ENCODE data around the gene LRRC56. TPM values are rescaled to one million over a fixed set of nuclear protein-coding genes. Genes with fewer than 3 reads are reported as not detected.
A peak's percentile ranks its signal among the peaks of the same experiment; 100 is the strongest.

Gene LRRC56
- total and polyA plus RNA-seq, 2 of the 13 experiments (the other 11 are each of a cell fraction or from before 2014, with no cell fraction given) = 0.11 to 0.29 TPM

DNA sequence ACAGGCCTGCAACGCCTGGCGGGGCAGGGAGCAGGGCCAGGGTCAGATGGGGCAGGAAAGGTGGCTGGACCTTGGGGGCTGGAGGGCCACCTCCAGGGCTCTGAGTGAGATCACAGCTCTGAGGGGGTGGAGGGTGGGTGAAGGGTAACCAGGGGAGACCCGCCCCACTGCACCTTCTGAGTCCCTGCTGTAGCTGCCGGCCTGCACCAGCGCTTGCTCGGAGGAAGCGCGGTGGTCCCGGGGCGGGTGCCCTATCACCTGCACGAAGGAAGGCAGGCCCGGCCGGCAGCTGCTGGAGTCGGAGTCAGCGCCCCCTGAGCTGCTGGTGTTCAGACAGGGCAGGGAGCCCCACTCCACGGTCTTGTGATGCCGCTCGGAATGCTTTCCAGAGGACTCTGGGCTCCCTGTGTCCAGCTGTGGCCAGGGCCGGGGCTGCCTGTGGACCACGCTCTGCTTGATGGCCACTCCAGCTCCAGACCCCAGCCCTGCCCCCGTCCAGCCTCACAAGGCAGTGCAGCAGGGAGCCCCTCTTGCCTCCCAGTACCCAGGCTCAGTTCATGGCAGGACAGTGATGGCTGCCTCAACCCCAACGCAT is 19.4 kb downstream of the LRRC56 start (continued):
- TF ChIP-seq, protein P1, sequence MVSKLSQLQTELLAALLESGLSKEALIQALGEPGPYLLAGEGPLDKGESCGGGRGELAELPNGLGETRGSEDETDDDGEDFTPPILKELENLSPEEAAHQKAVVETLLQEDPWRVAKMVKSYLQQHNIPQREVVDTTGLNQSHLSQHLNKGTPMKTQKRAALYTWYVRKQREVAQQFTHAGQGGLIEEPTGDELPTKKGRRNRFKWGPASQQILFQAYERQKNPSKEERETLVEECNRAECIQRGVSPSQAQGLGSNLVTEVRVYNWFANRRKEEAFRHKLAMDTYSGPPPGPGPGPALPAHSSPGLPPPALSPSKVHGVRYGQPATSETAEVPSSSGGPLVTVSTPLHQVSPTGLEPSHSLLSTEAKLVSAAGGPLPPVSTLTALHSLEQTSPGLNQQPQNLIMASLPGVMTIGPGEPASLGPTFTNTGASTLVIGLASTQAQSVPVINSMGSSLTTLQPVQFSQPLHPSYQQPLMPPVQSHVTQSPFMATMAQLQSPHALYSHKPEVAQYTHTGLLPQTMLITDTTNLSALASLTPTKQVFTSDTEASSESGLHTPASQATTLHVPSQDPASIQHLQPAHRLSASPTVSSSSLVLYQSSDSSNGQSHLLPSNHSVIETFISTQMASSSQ (IDR thresholded peaks at IDR 0.05; ENCODE audit: low read depth) = no peak
- TF ChIP-seq, protein P1 (CRISPR knock-in tag; IDR thresholded peaks at IDR 0.05; ENCODE audit: borderline replicate concordance) = no peak
- TF ChIP-seq ZNF205 (CRISPR knock-in tag; IDR thresholded peaks at IDR 0.05) (no peak), NFRKB (IDR thresholded peaks at IDR 0.05) (no peak), YY1 (IDR thresholded peaks at IDR 0.05; ENCODE audit: insufficient read depth, insufficient replicate concordance, low read depth, low read length) (peak; percentile 39), KDM5B (CRISPR knock-in tag; IDR thresholded peaks at IDR 0.05; ENCODE audit: borderline replicate concordance) (0 out of 2 replicates have a peak, but pooled peaks have one; percentile 21), ATF1 (CRISPR knock-in tag; IDR thresholded peaks at IDR 0.05) (no peak), ZBTB10 (CRISPR knock-in tag; IDR thresholded peaks at IDR 0.05; ENCODE audit: borderline replicate concordance) (no peak), MATR3 (CRISPR knock-in tag; IDR thresholded peaks at IDR 0.05) (no peak), KMT2B (CRISPR knock-in tag; IDR thresholded peaks at IDR 0.05) (no peak), ZSCAN29 (CRISPR knock-in tag; conservative IDR thresholded peaks at IDR 0.05) (no peak), ZNF878 (CRISPR knock-in tag; IDR thresholded peaks at IDR 0.05) (no peak), ZNF7 (CRISPR knock-in tag; IDR thresholded peaks at IDR 0.05) (no peak), ZNF746 (CRISPR knock-in tag; IDR thresholded peaks at IDR 0.05) (no peak), MAZ (IDR thresholded peaks at IDR 0.05; ENCODE audit: borderline replicate concordance, low read depth, low read length) (no peak), MAZ (CRISPR knock-in tag; IDR thresholded peaks at IDR 0.05; ENCODE audit: low read depth) (0 out of 2 replicates have a peak, but pooled peaks have one; percentile 16)
- TF ChIP-seq, protein P2, sequence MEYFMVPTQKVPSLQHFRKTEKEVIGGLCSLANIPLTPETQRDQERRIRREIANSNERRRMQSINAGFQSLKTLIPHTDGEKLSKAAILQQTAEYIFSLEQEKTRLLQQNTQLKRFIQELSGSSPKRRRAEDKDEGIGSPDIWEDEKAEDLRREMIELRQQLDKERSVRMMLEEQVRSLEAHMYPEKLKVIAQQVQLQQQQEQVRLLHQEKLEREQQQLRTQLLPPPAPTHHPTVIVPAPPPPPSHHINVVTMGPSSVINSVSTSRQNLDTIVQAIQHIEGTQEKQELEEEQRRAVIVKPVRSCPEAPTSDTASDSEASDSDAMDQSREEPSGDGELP (IDR thresholded peaks at IDR 0.05; ENCODE audit: borderline replicate concordance, low read depth) = no peak
- TF ChIP-seq, protein P3, sequence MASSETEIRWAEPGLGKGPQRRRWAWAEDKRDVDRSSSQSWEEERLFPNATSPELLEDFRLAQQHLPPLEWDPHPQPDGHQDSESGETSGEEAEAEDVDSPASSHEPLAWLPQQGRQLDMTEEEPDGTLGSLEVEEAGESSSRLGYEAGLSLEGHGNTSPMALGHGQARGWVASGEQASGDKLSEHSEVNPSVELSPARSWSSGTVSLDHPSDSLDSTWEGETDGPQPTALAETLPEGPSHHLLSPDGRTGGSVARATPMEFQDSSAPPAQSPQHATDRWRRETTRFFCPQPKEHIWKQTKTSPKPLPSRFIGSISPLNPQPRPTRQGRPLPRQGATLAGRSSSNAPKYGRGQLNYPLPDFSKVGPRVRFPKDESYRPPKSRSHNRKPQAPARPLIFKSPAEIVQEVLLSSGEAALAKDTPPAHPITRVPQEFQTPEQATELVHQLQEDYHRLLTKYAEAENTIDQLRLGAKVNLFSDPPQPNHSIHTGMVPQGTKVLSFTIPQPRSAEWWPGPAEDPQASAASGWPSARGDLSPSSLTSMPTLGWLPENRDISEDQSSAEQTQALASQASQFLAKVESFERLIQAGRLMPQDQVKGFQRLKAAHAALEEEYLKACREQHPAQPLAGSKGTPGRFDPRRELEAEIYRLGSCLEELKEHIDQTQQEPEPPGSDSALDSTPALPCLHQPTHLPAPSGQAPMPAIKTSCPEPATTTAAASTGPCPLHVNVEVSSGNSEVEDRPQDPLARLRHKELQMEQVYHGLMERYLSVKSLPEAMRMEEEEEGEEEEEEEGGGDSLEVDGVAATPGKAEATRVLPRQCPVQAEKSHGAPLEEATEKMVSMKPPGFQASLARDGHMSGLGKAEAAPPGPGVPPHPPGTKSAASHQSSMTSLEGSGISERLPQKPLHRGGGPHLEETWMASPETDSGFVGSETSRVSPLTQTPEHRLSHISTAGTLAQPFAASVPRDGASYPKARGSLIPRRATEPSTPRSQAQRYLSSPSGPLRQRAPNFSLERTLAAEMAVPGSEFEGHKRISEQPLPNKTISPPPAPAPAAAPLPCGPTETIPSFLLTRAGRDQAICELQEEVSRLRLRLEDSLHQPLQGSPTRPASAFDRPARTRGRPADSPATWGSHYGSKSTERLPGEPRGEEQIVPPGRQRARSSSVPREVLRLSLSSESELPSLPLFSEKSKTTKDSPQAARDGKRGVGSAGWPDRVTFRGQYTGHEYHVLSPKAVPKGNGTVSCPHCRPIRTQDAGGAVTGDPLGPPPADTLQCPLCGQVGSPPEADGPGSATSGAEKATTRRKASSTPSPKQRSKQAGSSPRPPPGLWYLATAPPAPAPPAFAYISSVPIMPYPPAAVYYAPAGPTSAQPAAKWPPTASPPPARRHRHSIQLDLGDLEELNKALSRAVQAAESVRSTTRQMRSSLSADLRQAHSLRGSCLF (CRISPR knock-in tag; IDR thresholded peaks at IDR 0.05; ENCODE audit: borderline replicate concordance) = no peak
